C4-2B (cell line): Measurements from ENCODE around the gene IFT25.

Source experiments
- ZFX ChIP-seq: fragments of 450-650 bp; IDR thresholded peaks from 2 replicates; pipeline ENCODE4 v1.6.1; 2017
- TF ChIP-seq, protein P1 (sequence below): fragments of 450-650 bp; conservative IDR thresholded peaks from 2 replicates; pipeline ENCODE4 v1.5.1; 2017; ENCODE audit warnings: mild to moderate bottlenecking

DNA sequence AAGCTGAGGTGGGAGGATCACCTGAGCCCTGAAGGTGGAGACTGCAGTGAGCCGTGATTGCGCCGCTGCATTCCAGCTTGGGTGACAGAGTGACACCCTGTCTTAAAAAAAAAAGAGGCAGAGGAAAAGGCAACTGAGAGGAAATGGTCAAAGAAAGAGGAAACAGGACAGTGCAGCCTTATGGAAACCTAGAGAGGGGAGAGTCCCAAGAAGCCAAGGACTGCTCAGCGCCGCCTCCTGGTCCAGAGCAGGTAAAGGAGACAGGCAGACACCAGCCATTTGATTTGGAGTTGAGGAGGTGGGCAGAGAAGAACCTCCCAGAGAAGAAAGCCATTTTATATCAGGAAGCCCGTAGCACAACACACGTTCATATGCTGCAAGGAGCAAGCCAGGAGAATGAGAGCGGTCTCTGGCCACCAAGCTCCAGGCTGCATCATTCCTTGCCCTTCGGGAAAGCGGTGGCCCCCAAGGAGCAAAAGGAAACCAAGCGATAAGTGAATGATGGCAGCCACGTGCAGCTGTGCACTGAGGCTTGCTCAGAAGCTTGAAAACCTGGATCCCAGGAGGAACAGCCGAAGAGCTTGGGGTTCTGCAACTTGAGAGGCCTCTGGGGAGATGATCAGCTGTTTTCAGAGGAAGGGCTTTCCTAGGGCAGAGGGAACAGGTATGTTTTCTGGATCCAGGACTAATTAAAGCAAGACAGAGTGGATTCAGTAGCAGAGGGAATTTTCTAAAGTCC is 34.4 kb upstream of the IFT25 start:
- TF ChIP-seq, protein P1, sequence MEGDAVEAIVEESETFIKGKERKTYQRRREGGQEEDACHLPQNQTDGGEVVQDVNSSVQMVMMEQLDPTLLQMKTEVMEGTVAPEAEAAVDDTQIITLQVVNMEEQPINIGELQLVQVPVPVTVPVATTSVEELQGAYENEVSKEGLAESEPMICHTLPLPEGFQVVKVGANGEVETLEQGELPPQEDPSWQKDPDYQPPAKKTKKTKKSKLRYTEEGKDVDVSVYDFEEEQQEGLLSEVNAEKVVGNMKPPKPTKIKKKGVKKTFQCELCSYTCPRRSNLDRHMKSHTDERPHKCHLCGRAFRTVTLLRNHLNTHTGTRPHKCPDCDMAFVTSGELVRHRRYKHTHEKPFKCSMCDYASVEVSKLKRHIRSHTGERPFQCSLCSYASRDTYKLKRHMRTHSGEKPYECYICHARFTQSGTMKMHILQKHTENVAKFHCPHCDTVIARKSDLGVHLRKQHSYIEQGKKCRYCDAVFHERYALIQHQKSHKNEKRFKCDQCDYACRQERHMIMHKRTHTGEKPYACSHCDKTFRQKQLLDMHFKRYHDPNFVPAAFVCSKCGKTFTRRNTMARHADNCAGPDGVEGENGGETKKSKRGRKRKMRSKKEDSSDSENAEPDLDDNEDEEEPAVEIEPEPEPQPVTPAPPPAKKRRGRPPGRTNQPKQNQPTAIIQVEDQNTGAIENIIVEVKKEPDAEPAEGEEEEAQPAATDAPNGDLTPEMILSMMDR = no peak
- TF ChIP-seq ZFX = no peak
